Ectodermal cell (in vitro differentiated cells): ENCODE measurements around the gene PGLYRP1.

ENCODE experiments used
- H3K27ac ChIP-seq: 2 replicates; pipeline ENCODE4 v1.7.0; 2013; ENCODE audit warnings: mild to moderate bottlenecking, low read depth, low read length; ENCODE audit not compliant: insufficient read depth, poor library complexity, severe bottlenecking
- H3K27me3 ChIP-seq: 2 replicates; pipeline ENCODE4 v1.7.0; 2013; ENCODE audit warnings: mild to moderate bottlenecking, low read length; ENCODE audit not compliant: insufficient read depth, control insufficient read depth, poor library complexity, severe bottlenecking
- H3K36me3 ChIP-seq: one replicate; pipeline ENCODE4 v1.7.0; 2013; ENCODE audit warnings: low read length; ENCODE audit not compliant: control insufficient read depth, insufficient read depth
- H3K4me1 ChIP-seq: one replicate; pipeline ENCODE4 v1.7.0; 2013; ENCODE audit warnings: low read length; ENCODE audit not compliant: control insufficient read depth, insufficient read depth
- H3K4me3 ChIP-seq: 2 replicates; pipeline ENCODE4 v1.7.0; 2013; ENCODE audit warnings: low read depth, low read length, control low read depth; ENCODE audit not compliant: insufficient read depth
- H3K9me3 ChIP-seq: 2 replicates; pipeline ENCODE4 v1.7.0; 2013; ENCODE audit warnings: mild to moderate bottlenecking, low read length, moderate library complexity; ENCODE audit not compliant: control insufficient read depth
- WGBS, 2 experiments: methylation state at CpG; one replicate each; pipeline ENCODE4 v1.1.7; 2013; ENCODE audit warnings: missing lambda C conversion rate in 2 of 2; 5-methylcytosine and 5-hydroxymethylcytosine counted together

PGLYRP1 gene

GRCh38 chr19:46002678-46003275 lies 20.1 kb downstream of the PGLYRP1 start:
- Histone ChIP-seq H3K36me3 (peaks cover 8% of the 10 kb centered on the region), H3K4me1 (peaks cover 10% of the 10 kb centered on the region), H3K27me3 (peaks cover 10% of the 10 kb centered on the region), H3K4me3 (no peak overlapping the region), H3K9me3 (no peaks in the 10 kb centered on the region), H3K27ac (no peak overlapping the region)
- WGBS, 2 experiments = 93 to 96% methylated on average over 15 of the region's 15 CpGs

- H3K27me3 ChIP-seq = peaks cover 10% of the 10 kb centered on the region
- H3K4me3 ChIP-seq = peak overlapping the region; percentile 49
- H3K36me3 ChIP-seq = peaks cover 5% of the 10 kb centered on the region
- H3K9me3 ChIP-seq = no peaks in the 10 kb centered on the region
- 4% methylated on average over 34 of the region's 34 CpGs for WGBS, 2 experiments
- peaks cover 14% of the 10 kb centered on the region for H3K4me1 ChIP-seq
- no peak overlapping the region for H3K27ac ChIP-seq
Observed at GRCh38 chr19:46000491-46001246, 22.2 kb downstream of the PGLYRP1 start.

GRCh38 chr19:45999653-46000121 lies 23.2 kb downstream of the PGLYRP1 start:
- peaks cover 5% of the 10 kb centered on the region for H3K36me3 ChIP-seq
- H3K9me3 ChIP-seq = no peaks in the 10 kb centered on the region
- WGBS, 2 experiments = 11 to 13% methylated on average over 14 of the region's 14 CpGs
- no peak overlapping the region for H3K27ac ChIP-seq
- H3K4me3 ChIP-seq = peak overlapping the region; percentile 49
- H3K4me1 ChIP-seq = peaks cover 14% of the 10 kb centered on the region
- peaks cover 10% of the 10 kb centered on the region for H3K27me3 ChIP-seq

GRCh38 chr19:45998834-45999233 lies 24.0 kb downstream of the PGLYRP1 start:
- Histone ChIP-seq H3K27ac (no peak overlapping the region), H3K4me3 (no peak overlapping the region), H3K27me3 (peaks cover 10% of the 10 kb centered on the region), H3K9me3 (no peaks in the 10 kb centered on the region), H3K4me1 (peaks cover 14% of the 10 kb centered on the region), H3K36me3 (peaks cover 5% of the 10 kb centered on the region)
- 90 to 94% methylated on average over 4 of the region's 4 CpGs for WGBS, 2 experiments

GRCh38 chr19:45996933-45997332 lies 25.9 kb downstream of the PGLYRP1 start:
- no peak overlapping the region for H3K27ac ChIP-seq
- peaks cover 10% of the 10 kb centered on the region for H3K27me3 ChIP-seq
- 88% methylated on average over 8 of the region's 8 CpGs for WGBS, 2 experiments
- H3K36me3 ChIP-seq = no peaks in the 10 kb centered on the region
- no peak overlapping the region for H3K4me3 ChIP-seq
- no peaks in the 10 kb centered on the region for H3K9me3 ChIP-seq
- H3K4me1 ChIP-seq = peaks cover 14% of the 10 kb centered on the region

- no peak overlapping the region for H3K27ac ChIP-seq
- 22 to 24% methylated on average over 13 of the region's 13 CpGs for WGBS, 2 experiments
Observed at GRCh38 chr19:45995715-45996385, 27.0 kb downstream of the PGLYRP1 start.

GRCh38 chr19:45994998-45995714 lies 27.7 kb downstream of the PGLYRP1 start, which contains the start of gene CCDC61:
CCDC61 (plus strand) TSS chr19:45995467; CDS start chr19:46003019, 7,552 bp downstream.
- Histone ChIP-seq H3K27ac (no peak within 1 kb of the TSS), H3K9me3 (no peaks in the 10 kb centered on the region), H3K4me1 (peaks cover 8% of the 10 kb centered on the region), H3K27me3 (peaks cover 4% of the 10 kb centered on the region), H3K36me3 (no peaks in the 10 kb centered on the region), H3K4me3 (peak within 1 kb of the TSS; percentile 68)
- 0 to 1% methylated on average over 34 of the region's 34 CpGs for whole genome bisulfite sequencing, 2 experiments

More at GRCh38 chr19:45995715-45996385, 27.0 kb downstream of the PGLYRP1 start:
- Histone ChIP-seq H3K4me3 (peak overlapping the region; percentile 68), H3K9me3 (no peaks in the 10 kb centered on the region), H3K4me1 (peaks cover 14% of the 10 kb centered on the region), H3K27me3 (peaks cover 10% of the 10 kb centered on the region), H3K36me3 (no peaks in the 10 kb centered on the region)

- peaks cover 4% of the 10 kb centered on the region for H3K4me1 ChIP-seq
- H3K9me3 ChIP-seq = no peaks in the 10 kb centered on the region
- peaks cover 1% of the 10 kb centered on the region for H3K27me3 ChIP-seq
- WGBS, 2 experiments = 27 to 28% methylated on average over 8 of the region's 8 CpGs
- no peaks in the 10 kb centered on the region for H3K36me3 ChIP-seq
- H3K27ac ChIP-seq = no peak overlapping the region
- peak overlapping the region; percentile 26 for H3K4me3 ChIP-seq
Observed at GRCh38 chr19:45994456-45994997, 28.3 kb downstream of the PGLYRP1 start.

- no peak overlapping the region for H3K4me3 ChIP-seq
- no peak overlapping the region for H3K27ac ChIP-seq
- peaks cover 4% of the 10 kb centered on the region for H3K27me3 ChIP-seq
- 90 to 92% methylated on average over 12 of the region's 12 CpGs for WGBS, 2 experiments
- no peaks in the 10 kb centered on the region for H3K9me3 ChIP-seq
- H3K4me1 ChIP-seq = no peaks in the 10 kb centered on the region
- no peaks in the 10 kb centered on the region for H3K36me3 ChIP-seq
Observed at GRCh38 chr19:45990113-45990728, 32.6 kb downstream of the PGLYRP1 start.
